HepG2 (cell line): ENCODE measurements around the gene YBX2. TPM values are rescaled to one million over a fixed set of nuclear protein-coding genes. Genes with fewer than 3 reads are reported as not detected.

Experiments used
- CENPBD1 ChIP-seq: sonication (generic); formaldehyde crosslinking; IDR thresholded peaks from 2 replicates; pipeline ENCODE4 v1.8.0; 2022; ENCODE audit warnings: missing genetic modification reagents, low read depth, mild to moderate bottlenecking, borderline replicate concordance
- CHD4 ChIP-seq: fragments of 200-600 bp; sonication (generic); IDR thresholded peaks from 2 replicates; pipeline ENCODE4 v1.7.0; 2017; ENCODE audit warnings: mild to moderate bottlenecking, low read length, borderline replicate concordance
- ELF4 ChIP-seq: sonication (generic); formaldehyde crosslinking; IDR thresholded peaks from 2 replicates; pipeline ENCODE4 v1.5.0; 2020; ENCODE audit warnings: missing genetic modification reagents, mild to moderate bottlenecking, moderate library complexity, borderline replicate concordance
- ETV5 ChIP-seq: IDR thresholded peaks from 2 replicates; pipeline ENCODE4 v1.6.1; 2018; ENCODE audit warnings: missing biosample characterization, missing genetic modification reagents, inconsistent platforms, borderline replicate concordance
- GLMP ChIP-seq: sonication (generic); formaldehyde crosslinking; IDR thresholded peaks from 2 replicates; pipeline ENCODE4 v1.9.0; 2021; ENCODE audit warnings: missing genetic modification reagents, mild to moderate bottlenecking, borderline replicate concordance
- HNRNPH1 ChIP-seq: fragments of 200-400 bp; formaldehyde crosslinking; optimal IDR thresholded peaks from 2 replicates; pipeline ENCODE3; 2017; ENCODE audit warnings: mild to moderate bottlenecking, low read depth, low read length
- JUN ChIP-seq: sonication (generic); formaldehyde crosslinking; IDR thresholded peaks from 2 replicates; pipeline ENCODE4 v1.4.0; 2020; ENCODE audit warnings: mild to moderate bottlenecking, missing genetic modification reagents
- NRL ChIP-seq: sonication (generic); formaldehyde crosslinking; IDR thresholded peaks from 2 replicates; pipeline ENCODE4 v1.5.0; 2020; ENCODE audit warnings: missing genetic modification reagents, mild to moderate bottlenecking, moderate library complexity, borderline replicate concordance
- PAF1 ChIP-seq: IDR thresholded peaks from 2 replicates; pipeline ENCODE4 v1.6.1; 2016; ENCODE audit warnings: missing genetic modification reagents, missing compliant biosample characterization
- TOE1 ChIP-seq: sonication (generic); formaldehyde crosslinking; IDR thresholded peaks from 2 replicates; pipeline ENCODE4 v1.4.0; 2020; ENCODE audit warnings: mild to moderate bottlenecking, missing genetic modification reagents
- YY1 ChIP-seq: IDR thresholded peaks from 2 replicates; pipeline ENCODE4 v1.6.1; 2011; ENCODE audit warnings: low read length, low read depth, moderate library complexity, mild to moderate bottlenecking; ENCODE audit not compliant: insufficient read depth, insufficient replicate concordance
- ZBTB34 ChIP-seq: sonication (generic); formaldehyde crosslinking; IDR thresholded peaks from 2 replicates; pipeline ENCODE4 v1.8.0; 2022; ENCODE audit warnings: mild to moderate bottlenecking, missing genetic modification reagents
- ZBTB43 ChIP-seq: sonication (generic); formaldehyde crosslinking; conservative IDR thresholded peaks from 2 replicates; pipeline ENCODE4 v1.4.0; 2020; ENCODE audit warnings: missing genetic modification reagents
- ZBTB8A ChIP-seq: sonication (generic); formaldehyde crosslinking; IDR thresholded peaks from 2 replicates; pipeline ENCODE4 v1.4.0; 2020; ENCODE audit warnings: mild to moderate bottlenecking, low read depth, missing genetic modification reagents, borderline replicate concordance
- ZC3H4 ChIP-seq: sonication (generic); formaldehyde crosslinking; IDR thresholded peaks from 2 replicates; pipeline ENCODE4 v1.4.0; 2020; ENCODE audit warnings: missing genetic modification reagents, borderline replicate concordance
- ZEB1 ChIP-seq: IDR thresholded peaks from 2 replicates; pipeline ENCODE4 v1.6.1; 2012; ENCODE audit warnings: mild to moderate bottlenecking, low read depth, inconsistent platforms; ENCODE audit not compliant: insufficient replicate concordance
- ZNF232 ChIP-seq: sonication (generic); formaldehyde crosslinking; IDR thresholded peaks from 2 replicates; pipeline ENCODE4 v1.4.0; 2020; ENCODE audit warnings: missing genetic modification reagents, borderline replicate concordance
- ZNF512 ChIP-seq: sonication (generic); formaldehyde crosslinking; IDR thresholded peaks from 2 replicates; pipeline ENCODE4 v1.4.0; 2020; ENCODE audit warnings: mild to moderate bottlenecking, missing genetic modification reagents
- ZNF614 ChIP-seq: IDR thresholded peaks from 2 replicates; pipeline ENCODE4 v1.6.1; 2018; ENCODE audit warnings: missing biosample characterization, missing genetic modification reagents, inconsistent platforms, borderline replicate concordance
- ZNF660 ChIP-seq: sonication (generic); formaldehyde crosslinking; IDR thresholded peaks from 2 replicates; pipeline ENCODE4 v1.5.1; 2020; ENCODE audit warnings: mild to moderate bottlenecking, low read depth, missing genetic modification reagents, borderline replicate concordance
- ZNF841 ChIP-seq: sonication (generic); formaldehyde crosslinking; IDR thresholded peaks from 2 replicates; pipeline ENCODE4 v1.8.1; 2023; ENCODE audit warnings: missing genetic modification reagents, borderline replicate concordance
- ZSCAN20 ChIP-seq: sonication (generic); formaldehyde crosslinking; IDR thresholded peaks from 2 replicates; pipeline ENCODE4 v1.4.0; 2020; ENCODE audit warnings: missing genetic modification reagents, mild to moderate bottlenecking, borderline replicate concordance
- polyA plus RNA-seq, 8 experiments: library from polyadenylated mRNA; depleted of rRNA in 3 of 8; stranded (reverse) in 7 of 8; unstranded in 1 of 8; fragments of >200 nt; fragmentation: Illumina TruSeq in 4 of 8; extraction: Trizol in 4 of 8; gene quantifications; 2 replicates each; pipeline versions ENCODE4 v1.2.1 to v1.2.3, GENCODE V29; 2011 to 2016; ENCODE audit warnings: low read depth in 4 of 8, missing spikeins in 1 of 8, mixed read lengths in 1 of 8; ENCODE audit not compliant: insufficient read depth in 1 of 8
- total RNA-seq, 5 experiments: library from RNA; depleted of rRNA; stranded (reverse); fragments of >200 nt; fragmentation: Illumina TruSeq; extraction: Trizol; gene quantifications; 2 replicates each; pipeline ENCODE4 v1.2.3, GENCODE V29; 2016; ENCODE audit warnings: low read depth in 1 of 5

The YBX2 gene
- total and polyA plus RNA-seq, 2 of the 13 experiments (the other 11 are each of a cell fraction or from before 2014, with no cell fraction given), result 0.12 to 0.22 TPM

GRCh38 chr17:7239091-7240027 lies 55.1 kb downstream of the YBX2 start, which contains the start of gene PHF23 (continued):
- peak; percentile 95 for TF ChIP-seq ELF4 (CRISPR knock-in tag)
- no peak for TF ChIP-seq ZEB1
- TF ChIP-seq GLMP (CRISPR knock-in tag), result no peak
- no peak for TF ChIP-seq ZC3H4
- no peak for TF ChIP-seq ZNF841
- TF ChIP-seq CENPBD1 (CRISPR knock-in tag), result no peak
- no peak for TF ChIP-seq ZBTB8A
- no peak for TF ChIP-seq PAF1 (CRISPR knock-in tag)
- TF ChIP-seq CHD4, result no peak
- TF ChIP-seq ZNF660 (CRISPR knock-in tag), result no peak
- TF ChIP-seq ZBTB34, result no peak
- no peak for TF ChIP-seq NRL (CRISPR knock-in tag)
- TF ChIP-seq HNRNPH1, result no peak
- TF ChIP-seq ZNF512 (CRISPR knock-in tag), result no peak
- TF ChIP-seq ZBTB43 (CRISPR knock-in tag), result no peak
- no peak for TF ChIP-seq ZNF614 (CRISPR knock-in tag)
- peak; percentile 82 for TF ChIP-seq ETV5 (CRISPR knock-in tag)
- 0 out of 2 replicates have a peak, but pooled peaks have one; percentile 28 for TF ChIP-seq TOE1 (CRISPR knock-in tag)
- 0 out of 2 replicates have a peak, but pooled peaks have one; percentile 37 for TF ChIP-seq JUN
- TF ChIP-seq ZNF232 (CRISPR knock-in tag), result no peak
- TF ChIP-seq ZSCAN20 (CRISPR knock-in tag), result no peak
- peak; percentile 90 for TF ChIP-seq YY1
